NCI-H510A treated with DMSO at 0.1 percent for 48 hours (cell line): ENCODE measurements around the gene XIRP2.
"Not testable (repeated sequence)": the region's sequence is repeated elsewhere in the genome, so short reads cannot be mapped to it uniquely, and the experiment has no call there.

Experiments
- DNase-seq: peaks from one replicate; lab custom pipeline; 2025; lab: John Stamatoyannopoulos, UW

Gene XIRP2

DNA sequence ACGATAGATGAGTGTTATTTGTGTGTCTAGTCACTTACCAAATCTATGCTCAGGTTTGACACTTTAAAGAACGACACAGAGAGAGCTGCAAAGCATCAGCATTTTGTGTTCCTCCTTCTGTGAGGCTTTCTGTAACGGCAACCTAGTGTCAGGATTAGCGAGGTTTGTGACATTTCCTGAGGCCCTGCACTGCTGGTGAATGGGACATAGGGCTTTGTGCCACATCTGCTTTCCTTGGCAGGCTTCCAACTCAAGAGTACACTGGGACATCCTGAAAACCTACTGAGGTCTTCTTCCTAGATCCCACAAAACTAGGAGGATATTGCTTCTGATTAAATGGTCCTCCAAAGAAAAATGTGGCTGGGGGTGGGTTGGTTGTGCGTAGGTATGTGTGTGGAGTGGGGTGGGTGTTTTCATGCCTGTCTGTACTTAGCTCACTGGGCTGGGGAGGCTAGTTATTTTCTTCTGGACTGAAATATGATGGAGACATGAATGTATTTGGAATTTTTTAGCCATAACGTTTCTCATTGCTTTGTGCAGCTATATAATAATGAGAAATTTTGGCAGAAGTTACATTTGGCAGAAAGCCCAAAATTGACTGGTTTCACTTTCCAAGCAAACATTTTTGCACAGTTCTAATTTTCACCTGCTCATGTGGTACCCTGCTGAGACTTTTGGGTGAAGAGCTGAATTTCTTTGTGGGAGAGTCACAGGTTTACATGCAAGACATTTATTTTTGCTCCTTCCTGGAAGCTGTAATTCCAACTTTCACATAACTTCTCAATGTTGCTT is 308.4 kb downstream of the XIRP2 start:
- DNase-seq, result peak; percentile 33

DNA sequence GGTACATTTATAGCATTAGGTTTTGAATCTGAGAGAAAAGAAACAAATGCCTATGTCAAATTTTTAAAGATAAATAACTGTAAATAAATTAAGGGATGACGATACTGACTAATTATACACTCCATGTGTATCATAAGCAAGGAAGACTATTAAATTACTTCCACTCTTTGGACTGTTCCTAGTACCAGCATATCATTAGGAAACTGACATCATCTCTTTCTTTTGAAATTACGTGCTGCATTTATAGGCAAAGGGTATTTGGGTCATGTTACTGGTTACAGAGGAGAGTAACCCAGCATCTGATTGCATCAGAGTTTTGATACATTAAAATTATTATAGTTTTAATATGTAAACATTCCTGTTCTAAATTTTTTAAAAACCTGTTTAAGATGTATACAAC is 309.7 kb downstream of the XIRP2 start:
- no peak for DNase-seq

DNA sequence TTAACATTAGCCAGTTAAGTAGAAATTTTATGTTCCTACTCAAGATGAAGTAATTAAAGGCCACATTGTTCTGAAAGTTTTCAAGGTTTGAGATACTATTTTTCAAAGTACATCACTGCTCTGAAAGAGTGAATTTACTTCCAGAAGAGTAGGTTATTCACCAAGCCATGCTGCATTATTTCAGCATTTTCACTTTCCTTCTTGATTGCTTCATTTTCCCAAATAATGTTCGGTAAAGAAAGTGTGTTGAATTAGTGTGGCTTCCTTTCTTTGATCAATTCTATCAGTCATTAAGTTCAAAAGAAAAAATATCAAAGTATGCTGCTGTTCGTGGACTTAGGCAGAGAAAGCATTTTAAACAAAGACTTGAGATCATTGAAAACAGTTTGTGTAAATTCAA is 310.3 kb downstream of the XIRP2 start:
- DNase-seq, result no peak

DNA sequence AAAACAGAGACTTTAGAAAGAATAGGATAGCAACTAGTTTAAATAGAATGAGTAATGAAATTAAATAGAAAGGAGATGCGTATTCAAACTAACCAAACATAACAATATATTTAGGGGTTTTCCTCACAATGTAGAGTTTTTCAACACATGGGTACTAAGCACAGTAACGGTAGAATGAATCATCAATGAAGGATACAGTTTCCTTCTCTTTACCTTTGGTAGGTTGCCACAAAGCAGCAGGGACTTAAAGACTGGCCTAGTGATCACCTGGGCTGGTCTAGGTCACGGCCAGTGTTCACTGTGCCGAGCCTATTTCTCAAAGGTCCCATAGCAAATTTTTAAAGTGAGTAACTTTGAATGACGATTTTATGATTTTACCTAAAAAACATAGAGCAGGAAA is 311.7 kb downstream of the XIRP2 start:
- DNase-seq, result no peak

DNA sequence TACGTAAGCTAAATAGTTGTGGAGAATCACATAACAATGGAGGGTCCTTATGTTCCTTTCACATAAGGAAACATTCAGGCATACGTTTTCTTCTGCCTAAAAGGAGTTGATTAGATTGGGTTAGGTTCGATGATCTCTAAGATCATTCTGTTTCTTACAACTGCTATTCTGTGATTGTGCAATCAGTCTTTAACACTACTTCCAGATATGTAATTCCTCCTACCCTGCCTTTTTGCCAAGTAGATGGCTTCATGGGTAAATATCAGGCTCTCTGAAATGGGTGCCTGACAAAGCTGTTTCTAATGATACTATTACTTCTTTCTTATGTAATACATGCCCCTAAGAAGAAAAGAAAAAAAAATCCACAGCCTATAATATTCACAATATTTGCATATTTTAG is 321.5 kb downstream of the XIRP2 start:
- DNase-seq, result no peak

DNA sequence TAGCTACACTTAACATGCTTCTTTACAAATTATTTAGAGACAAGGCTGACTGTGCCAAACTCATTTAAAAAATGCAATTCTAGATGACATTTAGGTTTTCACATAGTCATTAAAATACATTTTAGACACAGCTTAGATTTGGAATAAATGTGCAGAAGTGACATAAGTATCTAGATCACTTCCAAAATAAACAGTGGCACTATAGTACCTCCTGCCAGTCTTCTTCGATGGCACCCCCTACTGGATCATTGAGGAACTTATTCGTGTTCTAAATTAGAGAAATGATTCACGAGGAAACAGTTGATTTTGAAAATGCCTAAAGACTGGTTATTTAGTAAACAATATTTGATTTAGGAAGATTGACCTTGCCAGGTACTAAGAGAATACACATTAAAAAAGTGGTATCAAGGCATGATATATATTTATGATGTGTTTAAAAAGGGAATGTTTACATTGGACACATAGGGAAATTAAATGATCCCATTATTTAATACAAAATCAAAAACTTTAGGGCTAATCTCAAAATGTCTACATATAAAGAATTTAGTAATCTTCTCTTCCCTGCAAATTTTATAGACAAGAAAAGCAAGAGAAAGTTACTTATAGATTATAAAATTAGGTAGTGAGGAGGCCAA is 323.9 kb downstream of the XIRP2 start:
- DNase-seq, result peak; percentile 12

DNA sequence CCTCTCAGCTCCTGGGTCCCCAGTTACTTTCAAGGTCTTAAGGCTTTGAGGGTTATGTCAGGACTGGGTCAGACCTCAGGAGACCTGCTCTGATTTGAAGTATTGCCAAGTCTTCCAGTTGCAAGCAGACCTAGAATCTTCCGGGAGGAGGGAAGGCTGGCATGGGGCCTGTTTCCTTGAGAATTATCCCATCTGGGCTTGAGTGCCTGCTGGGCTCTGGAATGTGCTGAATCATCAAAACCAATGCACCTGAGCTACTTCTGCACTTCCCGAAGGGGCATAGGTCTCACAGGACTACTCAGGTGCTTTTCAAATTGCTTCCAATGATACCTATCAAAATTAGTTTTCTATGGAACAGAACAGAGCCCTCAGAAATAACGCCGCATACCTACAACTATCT is 327.3 kb downstream of the XIRP2 start:
- DNase-seq, result no peak

DNA sequence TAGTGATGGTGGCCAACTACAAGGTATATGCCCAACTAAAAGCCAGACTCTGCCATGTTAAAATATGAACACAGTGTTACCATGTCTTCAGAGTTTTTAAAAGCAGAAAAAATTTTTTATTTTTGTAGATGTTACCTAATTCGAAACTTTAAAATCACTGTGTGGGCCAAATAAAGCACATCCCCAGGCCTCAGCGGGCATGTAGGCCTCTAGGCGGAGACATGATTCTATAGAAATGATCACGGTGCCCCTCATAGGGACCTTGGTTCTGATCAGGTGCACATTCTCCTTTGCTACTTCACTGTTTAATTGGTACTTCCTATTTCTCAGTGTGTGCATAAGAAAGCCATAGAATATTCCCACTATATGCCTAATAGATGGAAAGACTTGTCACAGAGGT is 349.2 kb downstream of the XIRP2 start:
- no peak for DNase-seq

DNA sequence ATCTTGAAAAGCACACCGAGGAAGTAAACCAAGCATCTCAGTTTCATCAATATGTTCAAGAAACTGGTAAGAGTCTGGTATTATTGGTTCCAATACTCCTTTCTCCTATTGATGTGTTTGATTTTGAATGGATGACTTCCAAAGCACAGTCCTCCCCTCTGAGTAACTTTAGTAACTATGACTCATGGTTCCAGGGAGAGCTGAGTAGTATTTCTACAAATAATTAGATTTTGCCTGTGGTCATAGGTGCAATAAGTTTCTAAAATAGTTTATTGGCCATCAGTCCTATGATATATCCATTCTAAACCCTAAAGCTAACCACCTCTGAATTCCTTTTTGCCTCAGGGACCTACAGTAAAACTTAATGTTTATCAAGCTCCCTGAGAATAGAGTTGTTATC is 352.4 kb downstream of the XIRP2 start:
- no peak for DNase-seq

DNA sequence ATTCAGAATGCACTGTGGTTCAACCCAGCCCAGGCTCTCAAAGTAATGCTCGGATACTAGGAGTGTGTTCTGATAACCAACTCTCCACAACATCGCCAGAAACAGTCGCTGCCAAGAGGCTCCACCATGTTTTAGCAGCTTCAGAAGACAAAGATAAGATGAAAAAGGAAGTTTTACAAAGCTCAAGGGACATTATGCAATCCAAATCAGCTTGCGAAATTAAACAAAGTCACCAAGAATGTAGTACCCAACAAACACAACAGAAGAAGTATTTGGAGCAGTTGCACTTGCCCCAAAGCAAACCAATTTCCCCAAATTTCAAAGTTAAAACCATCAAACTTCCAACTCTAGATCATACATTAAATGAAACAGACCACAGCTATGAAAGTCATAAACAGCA is 360.9 kb downstream of the XIRP2 start:
- DNase-seq, result no peak

DNA sequence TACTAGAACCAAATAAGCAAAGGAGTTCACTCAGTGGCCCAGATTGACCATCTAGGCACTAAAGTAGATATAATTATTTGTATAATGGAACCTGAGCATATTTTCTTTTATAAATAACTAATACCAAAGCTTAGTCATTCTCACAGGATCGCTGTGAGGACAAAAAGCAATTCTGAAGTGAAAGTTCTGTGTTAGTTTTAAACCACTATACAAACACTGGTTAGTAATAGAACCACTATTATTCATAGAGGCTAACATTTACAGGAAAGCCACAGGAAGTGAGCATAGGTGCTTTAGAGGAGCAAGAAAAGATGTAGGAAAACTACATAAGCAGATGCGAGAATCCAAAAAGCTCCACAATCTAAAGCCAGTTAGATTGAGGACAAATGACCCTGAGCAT is 364.7 kb downstream of the XIRP2 start:
- DNase-seq, result no peak

DNA sequence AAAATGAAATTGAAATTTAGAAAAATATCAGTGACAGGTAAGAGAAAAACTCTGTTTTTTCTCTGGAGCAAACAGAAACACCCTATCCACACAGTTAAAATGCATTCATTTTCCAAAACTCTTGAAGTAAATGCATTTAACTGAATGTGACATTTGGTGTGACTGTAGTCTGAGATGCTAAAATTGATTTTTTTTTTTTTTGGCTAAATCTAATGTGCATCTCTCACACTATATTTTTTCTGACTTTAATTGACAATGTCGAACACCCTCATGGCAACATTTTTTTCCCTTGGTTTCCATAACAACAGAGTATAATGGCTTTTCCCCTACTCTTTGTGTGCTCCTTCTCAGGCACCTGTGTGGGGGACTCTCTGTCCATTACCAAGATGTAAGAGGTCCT is 366.4 kb downstream of the XIRP2 start:
- DNase-seq, result no peak

DNA sequence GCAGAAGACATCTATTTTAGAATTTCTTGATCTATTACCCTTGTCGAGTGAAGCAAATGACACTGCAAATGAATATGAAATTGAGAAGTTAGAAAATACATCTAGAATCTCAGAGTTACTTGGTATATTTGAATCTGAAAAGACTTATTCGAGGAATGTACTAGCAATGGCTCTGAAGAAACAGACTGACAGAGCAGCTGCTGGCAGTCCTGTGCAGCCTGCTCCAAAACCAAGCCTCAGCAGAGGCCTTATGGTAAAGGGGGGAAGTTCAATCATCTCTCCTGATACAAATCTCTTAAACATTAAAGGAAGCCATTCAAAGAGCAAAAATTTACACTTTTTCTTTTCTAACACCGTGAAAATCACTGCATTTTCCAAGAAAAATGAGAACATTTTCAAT is 370.4 kb downstream of the XIRP2 start:
- no peak for DNase-seq

DNA sequence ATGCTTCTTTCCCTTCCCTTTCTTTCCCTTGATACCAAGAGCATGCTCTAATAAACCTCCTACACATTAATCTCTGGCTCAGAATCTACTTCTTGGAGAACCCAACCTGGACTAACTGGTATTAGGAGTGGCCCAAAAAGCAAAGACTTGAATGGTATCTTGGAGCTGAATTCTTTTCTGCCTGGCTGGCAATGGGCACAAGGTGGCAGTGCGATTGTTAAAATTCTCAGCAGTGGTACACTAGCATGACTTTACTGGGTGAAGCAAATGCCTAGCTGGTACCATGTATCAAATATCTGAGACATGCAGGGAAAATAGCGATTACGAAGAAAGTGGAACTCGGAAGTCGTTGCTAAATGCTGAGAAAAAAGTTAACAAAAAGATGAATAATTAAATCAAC is 376.1 kb downstream of the XIRP2 start:
- DNase-seq, result no peak

DNA sequence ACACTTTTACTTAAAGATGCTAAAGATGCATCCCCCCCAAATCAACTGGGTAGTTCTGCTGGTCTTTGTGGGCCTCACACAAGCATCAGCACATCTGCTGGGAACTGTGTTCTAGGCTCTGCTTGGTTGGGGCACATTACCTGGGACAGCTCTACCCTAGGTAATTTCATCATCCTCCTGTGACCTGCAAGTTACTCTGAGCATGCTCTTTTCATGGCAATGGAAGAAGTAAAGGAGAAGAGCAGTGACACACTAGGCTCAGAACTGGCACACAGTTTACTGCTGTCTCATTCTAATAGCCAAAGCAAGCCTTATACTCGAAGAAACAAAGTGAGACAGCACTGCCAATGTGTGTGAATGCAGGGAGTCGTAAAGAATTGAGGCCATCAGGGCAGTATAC is 376.7 kb downstream of the XIRP2 start:
- no peak for DNase-seq

DNA sequence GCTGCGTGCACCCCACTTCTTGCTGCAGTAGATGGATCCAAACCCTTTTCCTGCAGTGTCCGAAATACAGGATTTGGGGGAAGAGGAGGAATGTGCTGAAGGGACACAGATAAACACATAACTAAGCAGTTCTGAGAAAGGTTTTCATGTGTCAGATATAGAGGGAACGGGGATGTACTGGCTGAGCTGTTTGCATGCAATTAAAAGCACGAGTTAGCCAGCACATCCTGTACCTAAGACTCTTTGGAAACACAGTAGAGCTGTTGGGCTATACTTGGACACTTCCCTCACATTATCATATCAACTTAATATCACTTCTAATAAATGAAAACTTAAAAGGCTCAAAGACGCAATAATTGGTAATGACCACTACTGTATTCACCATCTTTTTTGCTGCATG is 377.4 kb downstream of the XIRP2 start:
- no peak for DNase-seq

DNA sequence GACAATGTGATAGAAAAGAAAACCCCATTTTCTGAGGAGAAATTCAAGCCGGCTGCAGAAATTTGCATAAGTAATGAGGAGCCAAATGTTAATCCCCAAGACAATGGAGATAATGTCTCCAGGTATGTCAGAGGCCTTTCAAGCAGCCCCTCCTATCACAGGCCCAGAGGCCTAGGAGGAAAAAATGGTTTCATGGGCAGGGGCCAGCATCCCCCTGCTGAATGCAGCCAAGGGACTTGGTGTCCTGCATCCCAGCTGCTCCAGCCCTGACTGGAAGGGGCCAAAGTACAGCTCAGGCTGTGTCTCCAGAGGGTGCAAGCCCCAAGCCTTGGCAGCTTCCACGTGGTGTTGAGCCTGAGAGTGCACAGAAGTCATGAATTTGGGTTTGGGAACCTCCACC is 380.0 kb downstream of the XIRP2 start:
- not testable (repeated sequence) for DNase-seq

DNA sequence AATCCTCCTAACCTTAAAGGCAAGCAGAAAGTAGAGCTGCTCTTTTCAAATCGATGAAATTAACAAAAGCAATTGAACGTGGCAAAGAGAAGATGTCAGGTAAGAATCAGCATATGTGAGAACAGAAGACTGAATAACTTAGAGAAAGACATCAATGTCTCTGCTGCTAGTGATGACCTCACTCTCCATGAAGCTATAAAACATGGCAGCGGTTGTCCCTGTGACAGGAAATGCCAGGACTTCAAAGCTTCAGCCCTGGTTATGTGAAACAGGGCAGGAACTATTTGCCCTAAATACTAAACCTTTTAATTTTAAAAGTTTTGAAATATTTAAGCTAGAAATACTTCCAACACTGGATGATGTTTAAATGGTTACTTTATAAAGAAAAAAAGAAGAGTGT is 383.7 kb downstream of the XIRP2 start:
- no peak for DNase-seq

DNA sequence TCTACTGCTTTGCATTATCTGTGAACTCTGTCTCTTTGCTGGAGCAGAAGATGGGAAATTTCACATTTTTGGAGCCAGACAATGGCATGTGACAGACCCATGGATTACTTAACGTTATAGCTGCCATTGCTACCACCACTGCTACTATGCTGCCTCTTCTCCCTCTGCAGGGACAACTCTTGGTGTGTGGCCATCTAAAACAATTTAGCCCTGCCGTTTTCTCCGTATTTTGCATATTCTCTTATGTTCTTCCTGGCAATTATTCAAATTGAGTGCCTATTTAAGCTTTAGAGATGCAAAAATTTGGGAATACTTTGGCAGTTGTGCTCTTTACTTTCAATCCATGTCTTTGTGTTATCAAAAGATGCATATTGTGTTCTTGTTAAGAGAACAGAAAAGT is 386.8 kb downstream of the XIRP2 start:
- no peak for DNase-seq

DNA sequence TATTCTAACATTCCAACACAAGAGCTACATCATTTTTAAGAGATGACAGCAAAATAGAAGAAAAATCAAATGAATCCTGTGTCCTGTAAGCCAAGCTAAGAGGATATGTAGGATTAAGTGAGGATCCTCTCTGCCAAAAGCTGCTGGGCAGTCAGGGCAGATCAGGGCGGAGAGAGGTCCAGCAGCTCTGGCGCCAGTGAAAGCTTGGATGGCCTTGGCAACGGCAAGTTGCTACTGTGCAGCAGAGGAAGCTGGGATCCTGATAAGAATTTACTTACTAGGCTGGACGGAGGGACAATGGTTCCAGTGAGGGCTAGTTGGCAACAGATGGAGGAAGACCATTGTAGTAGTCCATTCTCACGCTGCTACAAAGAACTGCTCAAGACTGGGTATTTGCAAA is 391.5 kb downstream of the XIRP2 start:
- DNase-seq, result no peak

DNA sequence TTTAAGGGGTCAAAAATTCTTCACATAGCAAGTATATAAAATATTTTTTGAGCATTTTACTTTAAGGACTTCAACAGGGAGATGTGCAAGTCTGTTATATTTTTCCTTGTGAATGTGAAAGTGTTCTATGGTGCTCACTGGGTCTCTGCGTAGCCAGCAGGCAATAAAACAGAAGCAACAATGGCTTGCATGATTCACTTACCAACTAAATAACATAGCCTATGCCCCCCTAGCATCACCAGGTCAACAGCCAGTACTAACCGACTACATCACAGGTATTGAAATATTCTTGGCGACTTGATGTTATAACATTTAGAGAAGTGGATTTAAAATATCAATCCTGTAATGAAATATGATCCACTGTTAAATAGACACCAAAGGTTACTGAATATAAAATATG is 398.9 kb downstream of the XIRP2 start:
- DNase-seq, result no peak

DNA sequence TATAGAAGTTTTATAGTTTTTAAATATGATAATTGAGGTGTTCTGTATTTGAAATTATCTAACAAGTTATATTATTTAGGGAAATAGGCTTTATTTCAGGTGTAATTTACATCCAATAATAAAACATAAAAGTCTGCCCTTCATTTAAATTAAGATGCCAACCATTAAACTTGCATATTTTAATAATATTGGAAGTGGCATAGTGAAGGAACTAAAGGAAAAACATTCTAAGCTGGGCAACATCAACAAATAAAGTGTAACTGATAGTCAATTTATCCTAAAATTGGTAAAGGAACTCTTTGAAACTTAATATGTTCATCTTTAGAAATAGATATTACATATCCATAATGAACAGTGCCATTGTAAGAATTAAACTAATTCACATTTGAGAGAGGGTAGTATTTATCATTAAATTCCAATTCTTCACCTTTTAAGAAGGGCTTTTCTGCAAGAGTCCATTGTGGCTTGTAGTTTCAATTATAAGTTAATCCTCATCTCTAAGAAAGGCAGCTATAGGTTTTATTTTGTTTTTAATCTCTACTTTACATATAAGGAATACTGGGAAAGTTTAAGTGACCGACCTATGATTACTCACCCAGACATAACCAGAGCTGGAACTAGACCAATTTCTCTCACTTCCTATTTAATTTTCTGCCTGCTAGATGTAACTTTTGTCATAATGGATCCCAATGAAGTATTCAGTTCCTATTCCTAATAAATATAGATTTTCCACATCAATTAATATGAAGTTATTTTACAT is 401.6 kb downstream of the XIRP2 start:
- no peak for DNase-seq

DNA sequence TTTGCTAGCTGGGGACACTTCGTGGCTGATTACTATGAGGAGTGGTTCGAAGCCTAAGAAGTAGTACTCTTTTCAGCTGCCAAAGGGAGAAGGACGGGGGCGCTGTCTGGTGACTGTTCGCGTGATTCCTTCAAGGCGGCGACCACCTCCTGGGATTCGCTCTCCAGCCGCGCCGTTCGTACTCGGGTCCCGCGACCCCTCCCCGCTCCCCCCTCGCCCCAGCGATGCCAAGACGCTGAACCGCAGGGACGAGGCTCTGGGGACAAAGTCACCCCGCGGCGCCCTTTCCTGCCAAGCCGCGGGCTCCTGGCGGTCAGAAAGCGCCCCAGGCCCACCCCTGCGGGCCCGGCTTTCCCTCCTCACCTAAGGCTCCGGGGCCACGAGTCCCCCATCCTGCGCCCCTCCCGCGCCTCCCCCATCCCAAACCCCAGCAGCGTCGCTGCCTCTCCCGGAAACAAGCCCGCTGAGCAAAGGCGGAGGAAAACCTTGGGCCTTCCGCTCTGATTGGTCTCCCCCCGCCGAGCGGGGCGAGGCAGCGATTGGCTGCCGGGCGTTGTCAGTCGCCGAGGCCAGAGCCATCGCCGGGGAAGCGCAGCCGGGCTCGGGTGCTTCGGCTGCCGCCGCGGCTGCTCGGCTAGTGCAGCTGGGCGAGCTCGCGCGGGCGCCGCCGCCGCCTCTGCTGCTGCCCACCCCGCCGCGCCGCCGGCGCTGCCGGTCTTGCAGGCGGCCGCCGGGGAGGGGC is 404.3 kb downstream of the XIRP2 start, which contains the start of gene B3GALT1:
Gene B3GALT1 (plus strand): TSS at position 572 of the 742 bp plus-strand sequence.
- peak; percentile 64 for DNase-seq
